Neural cell (in vitro differentiated cells): ENCODE data around the gene MED13L. TPM values are rescaled to one million over a fixed set of nuclear protein-coding genes. Genes with fewer than 3 reads are reported as not detected.

Experiments
- H2AFZ ChIP-seq: fragments of 200-600, 300-800 bp; sonication (generic), shearing (Covaris generic); 2 replicates; pipeline ENCODE4 v1.6.0; 2014; ENCODE audit warnings: low read depth, mild to moderate bottlenecking, antibody characterized with exemption, low read length, moderate library complexity
- H3F3A ChIP-seq: fragments of 200-600 bp; shearing (Covaris generic); 2 replicates; pipeline ENCODE4 v1.6.1; 2016; ENCODE audit warnings: mild to moderate bottlenecking, moderate library complexity, mixed read lengths, antibody characterized with exemption, low read length; ENCODE audit not compliant: insufficient read depth, poor library complexity, severe bottlenecking
- H3K27ac ChIP-seq: fragments of 200-600, 300-800 bp; sonication (generic), shearing (Covaris generic); 2 replicates; pipeline ENCODE4 v1.5.1; 2014; ENCODE audit warnings: mild to moderate bottlenecking, low read length, moderate library complexity
- H3K27me3 ChIP-seq: fragments of 300-800, 200-600 bp; sonication (generic), shearing (Covaris generic); 2 replicates; pipeline ENCODE4 v1.6.0; 2014; ENCODE audit warnings: mild to moderate bottlenecking, low read depth, low read length, moderate library complexity; ENCODE audit not compliant: insufficient read depth
- H3K36me3 ChIP-seq: fragments of 300-800, 200-600 bp; sonication (generic), shearing (Covaris generic); 2 replicates; pipeline ENCODE4 v1.5.1; 2014; ENCODE audit warnings: mild to moderate bottlenecking, antibody characterized with exemption, low read length, moderate library complexity; ENCODE audit not compliant: insufficient read depth
- H3K4me2 ChIP-seq: fragments of 300-800, 200-600 bp; sonication (generic), shearing (Covaris generic); 2 replicates; pipeline ENCODE4 v1.6.0; 2014; ENCODE audit warnings: mild to moderate bottlenecking, low read length
- H3K4me3 ChIP-seq: fragments of 300-800, 200-600 bp; sonication (generic), shearing (Covaris generic); 2 replicates; pipeline ENCODE4 v1.5.1; 2014; ENCODE audit warnings: mild to moderate bottlenecking, low read length, moderate library complexity
- H3K79me2 ChIP-seq: fragments of 200-600 bp; shearing (Covaris generic); replicated peaks from 2 replicates; pipeline ENCODE4 v1.6.0; 2014; ENCODE audit warnings: mild to moderate bottlenecking, low read length, moderate library complexity; ENCODE audit not compliant: insufficient read depth
- H3K9ac ChIP-seq: fragments of 300-800, 200-600 bp; sonication (generic), shearing (Covaris generic); 2 replicates; pipeline ENCODE4 v1.6.1; 2016; ENCODE audit warnings: mild to moderate bottlenecking, low read length, mixed read lengths
- H3K9me2 ChIP-seq: fragments of 200-600 bp; shearing (Covaris generic); 2 replicates; pipeline ENCODE4 v1.6.1; 2016; ENCODE audit warnings: mild to moderate bottlenecking, low read length, mixed read lengths; ENCODE audit not compliant: insufficient read depth
- H3K9me3 ChIP-seq: fragments of 200-600, 300-800 bp; sonication (generic), shearing (Covaris generic); 2 replicates; pipeline ENCODE4 v1.6.1; 2016; ENCODE audit warnings: mild to moderate bottlenecking, mixed run types, low read length, moderate library complexity, mixed read lengths
- H4K20me1 ChIP-seq: fragments of 200-600 bp; shearing (Covaris generic); 2 replicates; pipeline ENCODE4 v1.6.1; 2016; ENCODE audit warnings: mild to moderate bottlenecking, mixed run types; ENCODE audit not compliant: insufficient read depth
- EP300 ChIP-seq: fragments of 450-650 bp; conservative IDR thresholded peaks from 2 replicates; pipeline ENCODE4 v1.6.1; 2014; ENCODE audit warnings: antibody characterized with exemption, mild to moderate bottlenecking, moderate library complexity; ENCODE audit not compliant: poor library complexity, severe bottlenecking
- EZH2 ChIP-seq: fragments of 200-600, 300-800 bp; shearing (Covaris generic), sonication (generic); IDR thresholded peaks from 2 replicates; pipeline ENCODE4 v1.6.1; 2014; ENCODE audit warnings: antibody characterized with exemption, low read length, borderline replicate concordance, mild to moderate bottlenecking; ENCODE audit not compliant: insufficient read depth, poor library complexity, severe bottlenecking
- MXI1 ChIP-seq: fragments of 450-650 bp; conservative IDR thresholded peaks from 2 replicates; pipeline ENCODE4 v1.6.1; 2014; ENCODE audit warnings: antibody characterized with exemption, mild to moderate bottlenecking; ENCODE audit not compliant: poor library complexity, severe bottlenecking
- POLR2AphosphoS5 ChIP-seq: IDR thresholded peaks from 2 replicates; pipeline ENCODE4 v1.6.1; 2012
- RAD21 ChIP-seq: fragments of 450-650 bp; conservative IDR thresholded peaks from 2 replicates; pipeline ENCODE4 v1.6.1; 2014; ENCODE audit warnings: antibody characterized with exemption, mild to moderate bottlenecking, moderate library complexity
- SMC3 ChIP-seq: fragments of 450-650 bp; conservative IDR thresholded peaks from 2 replicates; pipeline ENCODE4 v1.6.1; 2014; ENCODE audit warnings: antibody characterized with exemption, mild to moderate bottlenecking, moderate library complexity; ENCODE audit not compliant: poor library complexity
- TAF1 ChIP-seq: IDR thresholded peaks from 2 replicates; pipeline ENCODE4 v1.6.1; 2012; ENCODE audit warnings: low read depth
- polyA plus RNA-seq: library from polyadenylated mRNA; depleted of rRNA; stranded (reverse); fragments of >200 nt; gene quantifications from 2 replicates; pipeline ENCODE4 v1.2.3, GENCODE V29; 2014
- TF ChIP-seq, protein P1 (sequence below): fragments of 450-650 bp; IDR thresholded peaks from 2 replicates; pipeline ENCODE4 v1.5.1; 2014; ENCODE audit warnings: antibody characterized with exemption, mild to moderate bottlenecking, moderate library complexity; ENCODE audit not compliant: poor library complexity, severe bottlenecking
- TF ChIP-seq, protein P2 (sequence below): IDR thresholded peaks from 2 replicates; pipeline ENCODE4 v1.6.1; 2012; ENCODE audit warnings: borderline replicate concordance

Gene MED13L
- polyA plus RNA-seq, 1 donor from 2014 or later = 38.9 TPM

DNA sequence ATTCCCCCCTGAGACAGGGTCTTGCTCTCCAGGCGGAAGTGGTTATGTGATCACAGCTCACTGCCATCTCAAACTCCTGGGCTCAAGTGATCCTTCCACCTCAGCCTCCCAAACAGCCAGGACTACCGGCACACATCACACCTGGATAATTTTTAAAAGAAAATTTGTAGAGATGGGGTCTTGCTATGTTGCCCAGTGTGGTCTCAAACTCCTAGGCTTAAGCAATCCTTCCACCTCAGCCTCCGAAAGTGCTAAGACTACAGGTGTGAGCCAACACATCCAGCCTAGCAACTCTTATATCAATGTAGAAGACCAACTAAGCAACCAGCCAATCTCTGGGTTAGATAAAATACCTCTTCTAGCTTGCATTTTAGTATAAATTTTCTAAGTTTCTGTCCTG is 297.2 kb downstream of the MED13L start:
- Histone ChIP-seq H3K79me2 (no peaks in the 10 kb centered on the region), H3F3A (no peaks in the 10 kb centered on the region), H4K20me1 (no peaks in the 10 kb centered on the region), H3K27ac (no peak overlapping the region), H3K9me2 (no peaks in the 10 kb centered on the region), H2AFZ (no peak overlapping the region), H3K4me3 (no peak overlapping the region), H3K9ac (no peak overlapping the region), H3K27me3 (no peaks in the 10 kb centered on the region), H3K4me2 (no peak overlapping the region), H3K9me3 (no peaks in the 10 kb centered on the region), H3K36me3 (peaks cover 6% of the 10 kb centered on the region)
- TF ChIP-seq SMC3 (no peak), RAD21 (no peak), EZH2 (no peak), MXI1 (no peak), POLR2AphosphoS5 (no peak), TAF1 (no peak), EP300 (no peak)
- TF ChIP-seq, protein P1, sequence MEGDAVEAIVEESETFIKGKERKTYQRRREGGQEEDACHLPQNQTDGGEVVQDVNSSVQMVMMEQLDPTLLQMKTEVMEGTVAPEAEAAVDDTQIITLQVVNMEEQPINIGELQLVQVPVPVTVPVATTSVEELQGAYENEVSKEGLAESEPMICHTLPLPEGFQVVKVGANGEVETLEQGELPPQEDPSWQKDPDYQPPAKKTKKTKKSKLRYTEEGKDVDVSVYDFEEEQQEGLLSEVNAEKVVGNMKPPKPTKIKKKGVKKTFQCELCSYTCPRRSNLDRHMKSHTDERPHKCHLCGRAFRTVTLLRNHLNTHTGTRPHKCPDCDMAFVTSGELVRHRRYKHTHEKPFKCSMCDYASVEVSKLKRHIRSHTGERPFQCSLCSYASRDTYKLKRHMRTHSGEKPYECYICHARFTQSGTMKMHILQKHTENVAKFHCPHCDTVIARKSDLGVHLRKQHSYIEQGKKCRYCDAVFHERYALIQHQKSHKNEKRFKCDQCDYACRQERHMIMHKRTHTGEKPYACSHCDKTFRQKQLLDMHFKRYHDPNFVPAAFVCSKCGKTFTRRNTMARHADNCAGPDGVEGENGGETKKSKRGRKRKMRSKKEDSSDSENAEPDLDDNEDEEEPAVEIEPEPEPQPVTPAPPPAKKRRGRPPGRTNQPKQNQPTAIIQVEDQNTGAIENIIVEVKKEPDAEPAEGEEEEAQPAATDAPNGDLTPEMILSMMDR = no peak
- TF ChIP-seq, protein P2, sequence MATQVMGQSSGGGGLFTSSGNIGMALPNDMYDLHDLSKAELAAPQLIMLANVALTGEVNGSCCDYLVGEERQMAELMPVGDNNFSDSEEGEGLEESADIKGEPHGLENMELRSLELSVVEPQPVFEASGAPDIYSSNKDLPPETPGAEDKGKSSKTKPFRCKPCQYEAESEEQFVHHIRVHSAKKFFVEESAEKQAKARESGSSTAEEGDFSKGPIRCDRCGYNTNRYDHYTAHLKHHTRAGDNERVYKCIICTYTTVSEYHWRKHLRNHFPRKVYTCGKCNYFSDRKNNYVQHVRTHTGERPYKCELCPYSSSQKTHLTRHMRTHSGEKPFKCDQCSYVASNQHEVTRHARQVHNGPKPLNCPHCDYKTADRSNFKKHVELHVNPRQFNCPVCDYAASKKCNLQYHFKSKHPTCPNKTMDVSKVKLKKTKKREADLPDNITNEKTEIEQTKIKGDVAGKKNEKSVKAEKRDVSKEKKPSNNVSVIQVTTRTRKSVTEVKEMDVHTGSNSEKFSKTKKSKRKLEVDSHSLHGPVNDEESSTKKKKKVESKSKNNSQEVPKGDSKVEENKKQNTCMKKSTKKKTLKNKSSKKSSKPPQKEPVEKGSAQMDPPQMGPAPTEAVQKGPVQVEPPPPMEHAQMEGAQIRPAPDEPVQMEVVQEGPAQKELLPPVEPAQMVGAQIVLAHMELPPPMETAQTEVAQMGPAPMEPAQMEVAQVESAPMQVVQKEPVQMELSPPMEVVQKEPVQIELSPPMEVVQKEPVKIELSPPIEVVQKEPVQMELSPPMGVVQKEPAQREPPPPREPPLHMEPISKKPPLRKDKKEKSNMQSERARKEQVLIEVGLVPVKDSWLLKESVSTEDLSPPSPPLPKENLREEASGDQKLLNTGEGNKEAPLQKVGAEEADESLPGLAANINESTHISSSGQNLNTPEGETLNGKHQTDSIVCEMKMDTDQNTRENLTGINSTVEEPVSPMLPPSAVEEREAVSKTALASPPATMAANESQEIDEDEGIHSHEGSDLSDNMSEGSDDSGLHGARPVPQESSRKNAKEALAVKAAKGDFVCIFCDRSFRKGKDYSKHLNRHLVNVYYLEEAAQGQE = no peak

DNA sequence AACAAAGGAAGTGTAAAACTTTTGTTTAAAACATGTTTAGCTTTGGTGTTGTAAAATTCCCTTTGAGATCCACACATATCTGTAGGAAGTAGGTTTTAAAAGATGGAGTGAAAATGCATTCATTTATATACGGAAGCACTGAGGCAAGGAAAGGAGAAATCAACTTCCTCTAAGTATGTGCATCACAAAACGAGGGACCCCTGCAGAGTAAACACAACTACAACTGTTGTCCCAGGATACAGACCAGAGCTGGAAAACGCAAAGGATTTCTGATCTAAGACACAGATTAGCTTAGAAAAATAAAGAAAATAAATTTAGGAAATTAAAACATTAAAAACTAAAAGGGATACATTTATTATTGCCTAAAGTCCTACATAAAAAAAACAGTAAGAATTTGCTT is 297.6 kb downstream of the MED13L start:
- Histone ChIP-seq H4K20me1 (no peaks in the 10 kb centered on the region), H2AFZ (no peak overlapping the region), H3K79me2 (no peaks in the 10 kb centered on the region), H3K9me2 (no peaks in the 10 kb centered on the region), H3K9ac (no peak overlapping the region), H3K9me3 (no peaks in the 10 kb centered on the region), H3K36me3 (peaks cover 6% of the 10 kb centered on the region), H3K4me2 (no peak overlapping the region), H3K4me3 (no peak overlapping the region), H3F3A (no peaks in the 10 kb centered on the region), H3K27me3 (no peaks in the 10 kb centered on the region), H3K27ac (no peak overlapping the region)
- TF ChIP-seq EP300 = no peak
- no peak for TF ChIP-seq SMC3
- no peak for TF ChIP-seq POLR2AphosphoS5
- TF ChIP-seq TAF1 = no peak
- no peak for TF ChIP-seq EZH2
- TF ChIP-seq, protein P2 = no peak
- no peak for TF ChIP-seq MXI1
- no peak for TF ChIP-seq RAD21
- TF ChIP-seq, protein P1 = no peak
